OCI-LY3 (cell line): ENCODE data around the gene CACNA1E.

Source experiments
- CTCF ChIP-seq: fragments of 200-600, 300-600 bp; sonication (generic); IDR thresholded peaks from 2 replicates; pipeline ENCODE4 v1.5.1; 2014; ENCODE audit warnings: antibody characterized with exemption, low read length, low read depth
- EZH2phosphoT487 ChIP-seq: fragments of 200-600 bp; shearing (Covaris generic); IDR thresholded peaks from 2 replicates; pipeline ENCODE4 v1.6.1; 2018; ENCODE audit warnings: antibody characterized with exemption, mixed run types, low read depth

- TF ChIP-seq CTCF (no peak), EZH2phosphoT487 (no peak)
Measured at GRCh38 chr1:181746224-181746623, 262.9 kb downstream of the CACNA1E start.
